Measurements from ENCODE around the gene C20orf144.

The C20orf144 gene

GRCh38 chr20:33676652-33677645 lies 14.8 kb downstream of the C20orf144 start:
- no peaks in the 10 kb centered on the region for H3K36me3 ChIP-seq (ENCODE audit: control insufficient read depth, insufficient read depth, low read length)
- H3K9ac ChIP-seq (ENCODE audit: low read length) = no peak overlapping the region
- no peaks in the 10 kb centered on the region for H3K27me3 ChIP-seq (ENCODE audit: control insufficient read depth, insufficient read depth, low read length)
- H3K4me3 ChIP-seq (ENCODE audit: low read length) = no peak overlapping the region
- peaks cover 23% of the 10 kb centered on the region for H3K4me1 ChIP-seq (ENCODE audit: control insufficient read depth, insufficient read depth, low read length)
- no peaks in the 10 kb centered on the region for H3K9me3 ChIP-seq (ENCODE audit: control insufficient read depth, low read length)

GRCh38 chr20:33677991-33678702 lies 16.0 kb downstream of the C20orf144 start:
- no peaks in the 10 kb centered on the region for H3K9me3 ChIP-seq (ENCODE audit: control insufficient read depth, low read length)
- H3K4me3 ChIP-seq (ENCODE audit: low read length) = no peak overlapping the region
- H3K27me3 ChIP-seq (ENCODE audit: control insufficient read depth, insufficient read depth, low read length) = no peaks in the 10 kb centered on the region
- peaks cover 19% of the 10 kb centered on the region for H3K4me1 ChIP-seq (ENCODE audit: control insufficient read depth, insufficient read depth, low read length)
- H3K9ac ChIP-seq (ENCODE audit: low read length) = no peak overlapping the region
- no peaks in the 10 kb centered on the region for H3K36me3 ChIP-seq (ENCODE audit: control insufficient read depth, insufficient read depth, low read length)

- H3K36me3 ChIP-seq (ENCODE audit: control insufficient read depth, insufficient read depth, low read length) = no peaks in the 10 kb centered on the region
- no peaks in the 10 kb centered on the region for H3K27me3 ChIP-seq (ENCODE audit: control insufficient read depth, insufficient read depth, low read length)
- H3K9ac ChIP-seq (ENCODE audit: low read length) = no peak overlapping the region
- H3K9me3 ChIP-seq (ENCODE audit: control insufficient read depth, low read length) = no peaks in the 10 kb centered on the region
- peaks cover 17% of the 10 kb centered on the region for H3K4me1 ChIP-seq (ENCODE audit: control insufficient read depth, insufficient read depth, low read length)
- H3K4me3 ChIP-seq (ENCODE audit: low read length) = no peak overlapping the region
Measured at GRCh38 chr20:33679758-33680485, 17.8 kb downstream of the C20orf144 start.

DNA sequence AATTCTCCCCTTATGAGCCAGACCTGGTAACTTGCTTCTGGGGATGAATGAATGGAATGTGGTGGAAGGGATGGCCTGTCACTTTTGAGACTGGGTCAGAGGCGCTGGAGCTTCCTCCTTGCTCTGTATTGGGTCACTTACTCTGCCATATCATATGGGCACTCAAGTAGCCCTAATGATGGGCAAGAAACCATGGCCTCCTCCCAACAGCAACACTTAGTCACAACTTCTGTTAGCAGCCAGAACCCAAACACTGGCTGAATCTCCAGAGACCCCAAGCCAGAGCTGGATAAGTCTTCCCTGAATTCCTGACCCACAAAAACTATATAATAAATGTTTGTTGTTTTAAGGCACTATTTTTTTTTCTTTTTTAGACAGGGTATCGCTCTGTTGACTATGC lies 18.6 kb downstream of the C20orf144 start:
- Histone ChIP-seq H3K4me3 (ENCODE audit: low read length) (no peak overlapping the region), H3K9me3 (ENCODE audit: control insufficient read depth, low read length) (no peaks in the 10 kb centered on the region), H3K4me1 (ENCODE audit: control insufficient read depth, insufficient read depth, low read length) (peaks cover 20% of the 10 kb centered on the region), H3K27me3 (ENCODE audit: control insufficient read depth, insufficient read depth, low read length) (no peaks in the 10 kb centered on the region), H3K36me3 (ENCODE audit: control insufficient read depth, insufficient read depth, low read length) (no peaks in the 10 kb centered on the region), H3K9ac (ENCODE audit: low read length) (no peak overlapping the region)

GRCh38 chr20:33681288-33681687 lies 19.2 kb downstream of the C20orf144 start:
- H3K9ac ChIP-seq (ENCODE audit: low read length) = no peak overlapping the region
- no peak overlapping the region for H3K4me3 ChIP-seq (ENCODE audit: low read length)
- no peaks in the 10 kb centered on the region for H3K9me3 ChIP-seq (ENCODE audit: control insufficient read depth, low read length)
- H3K36me3 ChIP-seq (ENCODE audit: control insufficient read depth, insufficient read depth, low read length) = no peaks in the 10 kb centered on the region
- peaks cover 20% of the 10 kb centered on the region for H3K4me1 ChIP-seq (ENCODE audit: control insufficient read depth, insufficient read depth, low read length)
- no peaks in the 10 kb centered on the region for H3K27me3 ChIP-seq (ENCODE audit: control insufficient read depth, insufficient read depth, low read length)

- H3K27me3 ChIP-seq (ENCODE audit: control insufficient read depth, insufficient read depth, low read length) = no peaks in the 10 kb centered on the region
- no peak overlapping the region for H3K9ac ChIP-seq (ENCODE audit: low read length)
- peaks cover 23% of the 10 kb centered on the region for H3K4me1 ChIP-seq (ENCODE audit: control insufficient read depth, insufficient read depth, low read length)
- H3K9me3 ChIP-seq (ENCODE audit: control insufficient read depth, low read length) = no peaks in the 10 kb centered on the region
- H3K4me3 ChIP-seq (ENCODE audit: low read length) = no peak overlapping the region
- H3K36me3 ChIP-seq (ENCODE audit: control insufficient read depth, insufficient read depth, low read length) = no peaks in the 10 kb centered on the region
Measured at GRCh38 chr20:33681728-33682353, 19.7 kb downstream of the C20orf144 start.

GRCh38 chr20:33684533-33685327 lies 22.6 kb downstream of the C20orf144 start:
- no peaks in the 10 kb centered on the region for H3K27me3 ChIP-seq (ENCODE audit: control insufficient read depth, insufficient read depth, low read length)
- no peak overlapping the region for H3K4me3 ChIP-seq (ENCODE audit: low read length)
- peaks cover 27% of the 10 kb centered on the region for H3K4me1 ChIP-seq (ENCODE audit: control insufficient read depth, insufficient read depth, low read length)
- H3K9me3 ChIP-seq (ENCODE audit: control insufficient read depth, low read length) = no peaks in the 10 kb centered on the region
- no peaks in the 10 kb centered on the region for H3K36me3 ChIP-seq (ENCODE audit: control insufficient read depth, insufficient read depth, low read length)
- peak overlapping the region; percentile 19 for H3K9ac ChIP-seq (ENCODE audit: low read length)

DNA sequence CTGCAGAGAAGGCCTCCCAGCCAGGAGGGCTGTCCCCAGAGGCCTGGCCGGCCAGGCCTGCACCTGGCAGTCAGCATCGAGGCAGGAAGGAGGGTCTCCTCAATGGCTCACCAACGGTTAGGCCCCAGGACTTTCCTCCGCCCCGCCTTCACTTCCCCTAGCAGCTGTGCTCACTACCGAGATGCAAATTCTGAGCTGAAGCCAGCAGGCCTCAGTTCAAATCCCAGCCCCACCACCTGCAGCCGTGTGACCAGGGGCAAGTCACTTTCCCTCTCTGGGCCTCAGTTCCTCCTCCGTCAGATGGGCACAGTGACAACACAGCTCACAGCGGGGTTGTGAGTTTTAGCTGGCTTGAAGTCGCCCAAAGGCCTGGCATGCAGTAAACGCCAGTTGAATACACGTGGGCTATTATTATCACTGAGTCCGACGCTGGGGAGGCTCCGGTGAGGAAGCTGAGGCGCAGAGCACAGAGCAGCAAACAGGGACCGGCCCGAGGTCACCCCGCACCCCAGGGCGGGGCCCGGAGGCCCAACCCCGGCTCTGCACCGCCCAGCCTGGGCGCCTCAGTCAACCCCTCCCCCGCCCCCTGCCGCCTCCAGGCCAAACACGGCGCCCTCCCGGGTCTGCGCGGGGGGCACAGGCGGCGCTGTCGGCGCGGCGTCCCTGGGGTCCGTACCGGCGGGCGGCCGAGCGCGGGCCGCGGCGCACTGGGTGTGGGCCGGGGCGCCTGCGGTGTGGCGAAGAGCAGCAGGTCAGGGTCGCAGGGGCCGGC lies 23.4 kb downstream of the C20orf144 start:
- Histone ChIP-seq H3K36me3 (ENCODE audit: control insufficient read depth, insufficient read depth, low read length) (no peaks in the 10 kb centered on the region), H3K4me3 (ENCODE audit: low read length) (no peak overlapping the region), H3K9me3 (ENCODE audit: control insufficient read depth, low read length) (no peaks in the 10 kb centered on the region), H3K4me1 (ENCODE audit: control insufficient read depth, insufficient read depth, low read length) (peaks cover 27% of the 10 kb centered on the region), H3K9ac (ENCODE audit: low read length) (peak overlapping the region; percentile 19), H3K27me3 (ENCODE audit: control insufficient read depth, insufficient read depth, low read length) (no peaks in the 10 kb centered on the region)

DNA sequence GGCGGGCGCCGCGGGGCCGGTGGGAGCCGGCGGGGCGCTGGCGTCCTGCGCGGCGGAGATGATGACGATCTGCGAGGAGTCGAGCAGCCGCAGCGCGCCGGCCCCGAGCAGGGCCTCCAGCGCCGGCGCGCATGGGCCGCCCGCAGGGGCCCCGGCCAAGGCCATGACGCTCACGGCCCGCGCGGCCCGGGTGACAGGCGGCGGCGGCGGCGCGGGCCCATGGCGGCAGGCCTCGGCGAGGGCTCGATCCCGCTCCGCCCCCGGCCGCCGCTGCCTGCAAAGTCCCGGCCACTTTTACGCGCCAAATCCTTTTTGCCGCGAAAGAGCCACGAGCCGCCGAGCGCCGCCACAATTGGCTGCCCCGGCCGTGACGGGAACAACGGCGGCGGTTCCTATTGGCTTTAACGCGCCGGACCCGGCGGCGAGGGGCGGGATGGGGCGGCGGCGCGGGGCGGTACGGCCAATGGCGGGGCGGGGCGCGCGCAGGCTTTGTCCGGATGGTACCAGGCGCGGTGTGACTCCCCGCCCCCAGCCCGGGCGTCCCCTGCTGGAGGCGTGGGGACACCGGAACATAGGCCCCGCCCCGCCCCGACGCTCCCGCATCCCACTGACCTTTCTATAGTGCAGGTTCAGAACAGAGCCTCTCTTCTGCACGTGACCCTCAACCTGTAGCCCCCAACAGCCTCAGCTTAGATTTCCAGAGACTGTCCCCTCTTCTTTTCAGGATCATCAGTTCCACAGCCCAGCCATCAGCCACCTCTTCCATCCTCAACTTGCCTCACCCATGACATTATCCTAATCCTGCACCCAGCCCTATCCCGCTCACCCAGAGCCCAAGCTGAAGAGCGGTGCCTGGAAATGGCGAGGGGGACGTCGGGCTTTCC lies 24.2 kb downstream of the C20orf144 start, which contains the start of gene E2F1:
TSS of gene E2F1 (minus strand) at position 286 of the 884 bp plus-strand sequence. CDS start at position 165, 121 bp downstream.
- Histone ChIP-seq H3K9ac (ENCODE audit: low read length) (peak within 1 kb of the TSS; percentile 19), H3K9me3 (ENCODE audit: control insufficient read depth, low read length) (no peaks in the 10 kb centered on the region), H3K36me3 (ENCODE audit: control insufficient read depth, insufficient read depth, low read length) (no peaks in the 10 kb centered on the region), H3K4me3 (ENCODE audit: low read length) (no peak within 1 kb of the TSS), H3K4me1 (ENCODE audit: control insufficient read depth, insufficient read depth, low read length) (peaks cover 27% of the 10 kb centered on the region), H3K27me3 (ENCODE audit: control insufficient read depth, insufficient read depth, low read length) (no peaks in the 10 kb centered on the region)

GRCh38 chr20:33686984-33687366 lies 24.8 kb downstream of the C20orf144 start:
- no peaks in the 10 kb centered on the region for H3K27me3 ChIP-seq (ENCODE audit: control insufficient read depth, insufficient read depth, low read length)
- no peaks in the 10 kb centered on the region for H3K9me3 ChIP-seq (ENCODE audit: control insufficient read depth, low read length)
- H3K4me1 ChIP-seq (ENCODE audit: control insufficient read depth, insufficient read depth, low read length) = peaks cover 27% of the 10 kb centered on the region
- no peak overlapping the region for H3K9ac ChIP-seq (ENCODE audit: low read length)
- no peaks in the 10 kb centered on the region for H3K36me3 ChIP-seq (ENCODE audit: control insufficient read depth, insufficient read depth, low read length)
- H3K4me3 ChIP-seq (ENCODE audit: low read length) = no peak overlapping the region
